GM21367 (cell line): Measurements from ENCODE around the gene DHX38.
"Not testable (repeated sequence)": the region's sequence is repeated elsewhere in the genome, so short reads cannot be mapped to it uniquely, and the experiment has no call there.

Source experiments
- ATAC-seq: cut with Tn5 transposase; IDR thresholded peaks from one replicate; pipeline ENCODE4 v1.9.1; 2021; ENCODE audit not compliant: unreplicated experiment

Gene DHX38

DNA sequence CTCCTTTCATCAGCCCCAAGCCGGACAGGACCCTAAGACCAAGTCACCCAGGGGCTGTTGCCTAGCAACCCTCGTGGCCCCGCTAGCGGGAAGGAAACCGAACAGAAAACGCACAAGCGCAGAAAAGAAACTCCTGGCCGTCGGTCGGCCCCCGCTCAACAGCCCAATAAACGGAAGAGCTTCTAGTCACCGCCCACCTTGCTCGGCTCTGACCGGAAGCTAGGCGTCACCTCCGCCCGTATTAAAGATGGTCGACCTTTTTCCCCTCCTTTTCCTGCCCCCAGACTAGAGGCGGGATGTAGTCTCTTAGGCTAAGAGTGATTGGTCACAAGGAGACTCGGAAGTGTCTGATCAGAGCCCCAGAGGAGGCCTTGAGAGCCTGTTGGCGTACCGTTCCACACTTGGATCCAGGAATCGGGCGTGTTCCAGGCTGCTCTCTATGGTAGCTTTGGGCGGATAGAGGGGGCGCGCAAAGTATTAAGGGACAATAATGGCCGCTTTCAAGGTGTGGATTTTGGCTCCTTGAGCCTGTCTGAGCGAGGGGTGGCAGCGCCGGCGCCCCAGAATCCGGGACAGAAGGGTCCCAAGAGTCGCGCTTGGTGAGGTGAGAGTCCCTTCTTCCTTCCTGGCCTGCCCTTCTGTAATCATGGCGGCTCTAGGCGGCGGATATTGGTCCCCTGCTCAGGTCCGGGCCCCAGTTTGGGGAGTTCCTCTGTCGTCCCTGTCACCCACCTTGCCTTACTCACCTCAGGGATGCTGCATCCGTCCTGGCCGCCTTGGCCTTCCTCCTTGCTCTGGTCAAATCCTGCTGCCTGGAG is at the start of gene DHX38, which contains the start of gene TXNL4B:
TSS of gene DHX38 (plus strand) at position 400 of the 818 bp plus-strand sequence. CDS start 2,311 bp downstream, outside the sequence.
TSS of gene TXNL4B (minus strand) at position 173 of the 818 bp plus-strand sequence. CDS start 2,871 bp downstream, outside the sequence.
- ATAC-seq, result peak; percentile 96

DNA sequence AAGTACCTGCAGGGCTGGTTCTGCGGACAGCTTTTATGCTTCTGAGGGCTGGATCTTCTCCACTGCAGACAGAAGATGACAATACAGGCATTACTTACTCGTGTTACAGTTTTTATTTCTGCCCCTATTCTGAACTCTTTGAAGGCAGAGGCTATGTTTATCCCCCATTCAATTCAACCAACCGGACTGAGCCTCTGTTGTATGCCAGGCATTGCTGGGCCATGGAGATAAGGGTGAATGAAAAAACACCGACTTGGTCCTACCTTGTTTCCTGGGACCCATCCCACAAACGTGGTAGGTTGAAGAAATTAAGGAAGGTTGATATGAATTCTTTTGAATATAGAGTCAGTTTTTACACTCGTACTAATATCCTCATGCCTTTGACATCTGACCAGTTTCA is 49.4 kb upstream of the DHX38 start:
- ATAC-seq, result no peak

DNA sequence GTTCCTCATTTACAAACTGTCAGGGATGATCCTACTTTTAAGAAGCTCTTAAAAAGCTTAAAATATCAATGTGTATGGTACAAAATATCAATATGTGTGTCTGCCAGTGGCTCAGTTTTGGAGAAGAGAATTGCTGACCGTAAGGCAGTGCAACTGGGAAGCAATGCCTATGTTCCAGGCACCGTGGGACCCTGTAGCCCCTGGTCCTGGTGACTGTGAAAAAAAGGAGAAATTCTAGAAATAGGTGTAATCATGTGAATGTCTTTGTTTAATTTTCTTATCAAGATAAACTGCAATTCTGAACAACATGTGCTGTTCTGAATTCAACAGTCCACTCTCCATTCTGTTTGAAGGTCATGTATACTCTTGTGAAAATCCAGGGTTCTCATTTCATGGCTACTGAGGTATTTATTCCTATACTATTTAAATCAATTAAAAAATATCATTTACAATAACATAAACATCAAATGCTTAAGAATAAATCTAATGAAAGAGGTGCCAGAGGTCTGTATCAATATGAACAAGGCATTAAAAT is 48.8 kb upstream of the DHX38 start:
- no peak for ATAC-seq

DNA sequence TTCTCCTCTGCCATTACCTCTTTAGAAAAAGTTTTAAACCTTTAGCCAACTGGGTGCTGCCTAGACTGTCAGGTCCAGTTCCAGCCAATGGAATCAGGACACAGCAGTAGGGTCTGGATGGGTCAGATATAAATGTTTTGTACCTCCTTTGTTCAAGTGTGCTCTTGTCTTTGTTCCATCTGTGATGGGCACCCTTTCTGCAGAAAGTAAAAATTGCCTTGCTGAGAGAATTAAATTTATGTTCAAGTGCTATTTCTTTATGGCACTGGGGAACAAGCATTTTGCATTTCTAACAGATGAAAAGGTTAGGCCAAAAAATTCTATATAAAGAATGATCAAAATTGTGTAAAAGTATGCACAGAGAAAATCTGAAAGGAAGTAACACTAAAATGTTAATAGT is 44.5 kb upstream of the DHX38 start:
- ATAC-seq, result no peak

DNA sequence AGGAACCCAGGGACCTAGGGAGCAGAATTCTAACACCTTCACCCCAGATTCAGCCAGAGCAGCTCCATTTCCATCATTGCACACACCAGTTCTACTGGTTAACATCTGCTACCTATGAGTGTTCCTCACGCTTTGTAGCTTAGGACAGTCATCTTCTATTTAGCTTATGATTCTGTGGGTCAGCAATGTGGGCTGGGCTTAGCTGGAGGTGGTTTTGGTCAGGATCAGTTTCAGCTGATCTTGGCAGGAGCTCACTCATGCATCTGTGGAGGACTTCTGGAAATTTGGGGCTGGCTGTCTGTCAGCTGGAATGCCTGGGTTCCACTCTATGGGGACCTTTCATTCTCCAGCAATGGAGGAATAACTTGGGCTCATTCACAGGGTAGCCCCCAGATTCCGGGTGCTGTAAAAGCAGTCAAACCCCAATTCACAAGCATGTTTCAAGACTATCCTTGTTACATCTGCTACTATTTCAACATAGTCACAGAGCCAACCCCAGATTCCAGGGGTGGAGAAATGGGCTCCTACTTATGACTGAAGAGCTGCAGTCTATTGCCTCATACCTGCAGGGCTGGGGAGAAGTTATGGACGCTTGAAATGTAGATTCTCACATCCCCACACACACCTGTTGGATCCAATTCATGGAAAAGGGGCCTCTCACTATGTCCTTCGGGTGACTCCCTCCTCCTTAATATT is 42.7 kb upstream of the DHX38 start:
- no peak for ATAC-seq

DNA sequence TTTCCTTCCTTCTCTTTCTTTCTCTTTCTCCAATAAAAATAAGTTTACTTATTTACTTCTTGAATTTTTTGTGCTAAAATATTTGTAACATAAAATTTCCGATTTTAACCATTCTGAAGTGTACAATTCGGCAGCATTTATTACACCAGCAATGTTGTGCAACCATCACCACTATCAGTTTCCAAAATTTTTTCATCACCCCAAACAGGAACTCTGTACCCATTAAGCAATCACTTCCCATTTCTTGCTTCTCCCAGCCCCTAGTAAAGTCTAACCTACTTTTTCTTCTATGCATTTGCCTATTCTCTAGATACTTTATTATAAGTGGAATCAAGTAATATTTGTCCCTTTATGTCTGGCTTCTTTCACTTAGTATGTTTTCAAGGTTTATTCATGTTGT is 41.8 kb upstream of the DHX38 start:
- ATAC-seq, result no peak

DNA sequence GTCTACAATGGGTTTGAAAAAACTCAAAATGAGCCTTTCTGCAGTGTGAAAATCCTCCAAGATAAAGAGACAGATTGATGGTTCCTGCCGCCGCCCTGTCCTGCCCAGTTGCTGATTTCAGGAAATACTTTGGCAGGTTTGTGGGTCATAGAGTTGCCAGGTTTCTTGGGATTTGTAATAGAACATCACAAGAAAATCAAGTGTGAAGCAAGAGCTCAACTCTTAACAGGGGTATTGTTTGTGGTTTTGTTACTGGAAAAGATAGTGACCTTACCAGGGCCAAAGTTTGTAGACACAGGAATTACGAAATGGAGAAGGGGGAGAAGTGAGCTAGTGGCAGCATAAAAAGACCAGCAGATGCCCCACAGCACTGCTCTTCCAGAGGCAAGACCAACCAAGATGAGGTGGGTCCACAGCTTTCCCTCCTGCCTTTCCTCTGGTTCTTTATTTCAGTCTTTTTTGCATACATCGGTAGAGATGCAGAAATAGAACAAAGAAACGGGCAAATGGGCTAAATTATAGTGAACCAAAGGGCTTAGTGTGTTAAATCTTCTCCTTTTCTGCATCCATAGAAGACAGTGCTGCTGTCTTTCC is 39.3 kb upstream of the DHX38 start, which contains the start of gene HP:
TSS of gene HP (plus strand) at position 252 of the 594 bp plus-strand sequence. CDS start at position 400, 148 bp downstream.
- not testable (repeated sequence) for ATAC-seq

DNA sequence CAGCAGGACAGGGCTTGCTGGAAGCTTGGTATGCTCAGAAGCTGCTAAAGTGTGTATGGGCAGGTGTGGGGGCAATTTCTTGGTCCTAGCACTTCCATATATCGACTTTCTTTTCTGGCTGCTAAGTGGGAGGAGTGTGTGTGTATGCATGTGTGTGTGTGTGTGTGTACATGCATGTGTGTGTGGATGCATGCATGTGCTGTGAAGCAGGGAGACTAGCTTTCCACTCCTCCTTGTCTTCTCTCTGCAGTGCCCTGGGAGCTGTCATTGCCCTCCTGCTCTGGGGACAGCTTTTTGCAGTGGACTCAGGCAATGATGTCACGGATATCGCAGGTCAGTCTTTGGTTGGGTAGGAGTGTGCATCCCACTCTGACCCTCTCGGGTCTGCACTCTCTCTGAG is 37.7 kb upstream of the DHX38 start:
- no peak for ATAC-seq

DNA sequence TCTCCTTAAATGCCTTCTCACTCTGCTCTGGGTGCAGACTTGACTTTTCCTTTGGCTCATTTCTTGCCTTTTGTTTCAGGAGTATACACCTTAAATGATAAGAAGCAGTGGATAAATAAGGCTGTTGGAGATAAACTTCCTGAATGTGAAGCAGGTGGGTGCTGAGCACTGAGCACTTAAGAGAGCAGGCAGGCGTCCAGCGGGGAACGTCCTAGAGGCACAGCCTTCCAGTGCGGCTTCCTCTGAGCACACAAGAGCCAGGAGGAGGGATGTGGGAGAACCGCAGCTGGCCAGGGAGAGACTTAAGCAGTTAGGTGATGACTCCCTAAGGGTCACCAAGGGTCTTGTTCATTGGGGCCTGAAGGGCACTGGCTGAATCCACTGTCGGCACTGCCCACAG is 36.3 kb upstream of the DHX38 start:
- ATAC-seq, result not testable (repeated sequence)

DNA sequence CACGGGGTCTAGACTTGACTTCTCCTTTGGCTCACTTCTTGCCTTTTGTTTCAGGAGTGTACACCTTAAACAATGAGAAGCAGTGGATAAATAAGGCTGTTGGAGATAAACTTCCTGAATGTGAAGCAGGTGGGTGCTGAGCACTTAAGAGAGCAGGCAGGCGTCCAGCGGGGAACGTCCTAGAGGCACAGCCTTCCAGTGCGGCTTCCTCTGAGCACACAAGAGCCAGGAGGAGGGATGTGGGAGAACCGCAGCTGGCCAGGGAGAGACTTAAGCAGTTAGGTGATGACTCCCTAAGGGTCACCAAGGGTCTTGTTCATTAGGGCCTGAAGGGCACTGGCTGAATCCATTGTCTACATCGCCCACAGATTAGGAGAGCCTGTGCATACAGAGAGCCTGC is 34.6 kb upstream of the DHX38 start:
- not testable (repeated sequence) for ATAC-seq

DNA sequence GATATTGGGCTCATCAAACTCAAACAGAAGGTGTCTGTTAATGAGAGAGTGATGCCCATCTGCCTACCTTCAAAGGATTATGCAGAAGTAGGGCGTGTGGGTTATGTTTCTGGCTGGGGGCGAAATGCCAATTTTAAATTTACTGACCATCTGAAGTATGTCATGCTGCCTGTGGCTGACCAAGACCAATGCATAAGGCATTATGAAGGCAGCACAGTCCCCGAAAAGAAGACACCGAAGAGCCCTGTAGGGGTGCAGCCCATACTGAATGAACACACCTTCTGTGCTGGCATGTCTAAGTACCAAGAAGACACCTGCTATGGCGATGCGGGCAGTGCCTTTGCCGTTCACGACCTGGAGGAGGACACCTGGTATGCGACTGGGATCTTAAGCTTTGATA is 33.2 kb upstream of the DHX38 start:
- no peak for ATAC-seq

DNA sequence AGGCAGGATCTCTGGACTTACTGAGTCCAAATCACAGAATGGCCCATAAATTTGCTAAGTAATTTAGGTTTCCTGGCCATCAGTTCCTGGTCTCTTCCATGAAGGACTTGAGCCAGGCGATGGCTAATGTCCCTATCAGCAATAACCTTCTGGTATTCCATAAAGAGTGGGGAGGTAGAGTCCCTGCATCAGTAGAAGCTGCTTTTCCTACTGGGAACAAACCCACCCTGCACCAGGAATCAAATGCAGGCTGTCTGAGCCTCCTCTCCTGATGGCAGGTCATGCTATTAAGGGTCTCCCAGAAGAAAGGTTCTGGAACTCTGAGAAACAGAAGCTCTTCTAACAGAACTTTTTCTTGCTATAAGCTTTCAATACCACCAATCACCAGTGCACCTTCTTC is 32.1 kb upstream of the DHX38 start:
- no peak for ATAC-seq

DNA sequence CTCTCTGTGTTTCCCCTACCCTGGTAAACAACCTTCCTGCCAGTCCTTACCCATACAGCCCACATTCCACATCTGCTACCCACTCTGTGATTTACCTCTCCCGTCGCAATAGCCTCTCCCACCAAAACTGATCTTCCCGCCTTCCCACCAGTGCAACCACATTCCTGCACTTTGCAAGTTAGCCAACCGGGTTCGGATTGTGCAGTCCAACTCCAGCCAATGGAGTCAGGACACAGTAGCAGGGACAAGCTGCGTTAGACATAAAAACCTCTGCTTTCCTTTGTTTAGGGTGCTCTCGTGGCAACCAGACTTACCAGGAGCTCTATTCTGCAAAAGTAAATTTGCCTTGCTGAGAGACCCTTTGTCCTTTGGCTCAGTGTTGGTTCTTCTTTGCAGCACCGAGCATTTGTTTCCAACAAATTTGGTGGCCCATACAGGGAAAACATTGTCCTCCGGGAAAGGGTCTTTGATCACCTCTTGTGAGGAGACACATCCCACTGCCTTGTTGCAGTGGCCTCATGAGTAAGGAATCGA is 29.2 kb upstream of the DHX38 start:
- ATAC-seq, result no peak

DNA sequence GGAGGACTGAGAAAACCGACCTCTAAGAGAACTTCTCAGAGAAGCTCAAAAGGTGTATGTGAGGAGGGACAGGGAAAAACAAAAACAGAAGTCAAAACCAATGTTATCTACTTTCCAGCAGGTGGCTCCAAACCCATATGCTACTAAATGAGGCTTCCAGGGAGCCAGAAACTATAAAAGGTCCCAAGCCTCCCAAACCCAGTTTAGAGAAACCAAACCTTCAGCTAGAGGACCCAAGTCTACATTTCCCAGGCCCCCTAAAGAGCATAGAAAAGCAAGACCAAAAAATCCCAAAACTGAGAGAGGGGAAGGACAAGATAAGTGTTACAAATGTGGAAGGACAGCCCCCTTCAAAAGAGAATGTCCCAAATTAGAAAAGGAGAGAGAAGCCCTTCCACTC is 26.9 kb upstream of the DHX38 start:
- ATAC-seq, result peak; percentile 51

DNA sequence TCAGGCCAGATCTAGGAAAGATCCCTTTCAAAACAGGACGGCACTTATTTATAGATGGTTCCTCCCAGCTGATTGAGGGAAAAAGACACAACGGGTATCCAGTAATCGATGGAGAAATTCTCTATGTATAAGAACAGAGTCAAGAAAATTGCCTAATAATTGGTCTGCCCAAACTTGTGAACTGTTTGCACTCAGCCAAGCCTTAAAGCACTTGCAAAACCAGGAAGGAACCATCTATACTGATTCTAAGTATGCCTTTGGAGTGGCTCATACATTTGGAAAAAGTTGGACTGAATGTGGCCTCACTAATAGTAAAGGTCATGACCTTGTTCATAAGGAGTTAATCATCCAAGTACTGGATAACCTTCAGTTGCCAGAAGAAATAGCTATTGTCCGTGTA is 24.7 kb upstream of the DHX38 start:
- ATAC-seq, result no peak

DNA sequence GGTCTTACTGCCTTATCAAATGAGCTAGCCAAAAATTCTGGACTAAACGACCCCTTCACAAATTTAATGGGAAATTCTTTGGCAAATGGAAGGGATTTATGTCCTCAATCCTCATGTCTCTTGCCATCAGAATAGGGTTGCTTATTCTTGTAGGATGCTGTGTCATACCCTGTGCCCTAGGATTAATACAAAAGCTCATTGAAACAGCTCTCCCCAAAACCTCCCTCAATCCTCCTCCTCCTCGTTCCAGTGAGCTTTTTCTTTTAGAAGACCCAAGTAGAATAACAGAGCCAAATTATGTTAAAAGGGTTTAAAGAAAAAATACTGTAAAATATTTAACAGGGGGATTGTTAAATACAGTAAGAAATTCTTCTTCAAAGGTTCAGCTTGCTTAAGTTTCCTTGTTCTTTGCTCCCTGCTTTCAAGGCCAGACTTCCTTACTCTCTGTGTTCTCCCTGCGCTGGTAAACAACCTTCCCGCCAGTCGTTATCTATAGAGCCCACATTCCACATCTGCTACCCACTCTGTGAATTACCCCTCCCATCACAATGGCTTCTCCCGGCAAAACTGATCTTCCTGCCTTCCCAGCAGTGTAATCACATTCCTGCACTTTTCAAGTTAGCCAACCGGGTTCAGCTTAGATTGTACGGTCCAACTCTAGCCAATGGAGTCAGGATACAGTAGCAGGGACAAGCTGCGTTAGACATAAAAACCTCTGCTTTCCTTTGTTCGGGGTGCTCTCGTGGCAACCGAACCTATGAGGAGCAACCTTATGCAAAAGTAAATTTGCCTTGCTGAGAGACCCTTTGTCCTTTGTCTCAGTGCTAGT is 20.9 kb upstream of the DHX38 start:
- ATAC-seq, result no peak

DNA sequence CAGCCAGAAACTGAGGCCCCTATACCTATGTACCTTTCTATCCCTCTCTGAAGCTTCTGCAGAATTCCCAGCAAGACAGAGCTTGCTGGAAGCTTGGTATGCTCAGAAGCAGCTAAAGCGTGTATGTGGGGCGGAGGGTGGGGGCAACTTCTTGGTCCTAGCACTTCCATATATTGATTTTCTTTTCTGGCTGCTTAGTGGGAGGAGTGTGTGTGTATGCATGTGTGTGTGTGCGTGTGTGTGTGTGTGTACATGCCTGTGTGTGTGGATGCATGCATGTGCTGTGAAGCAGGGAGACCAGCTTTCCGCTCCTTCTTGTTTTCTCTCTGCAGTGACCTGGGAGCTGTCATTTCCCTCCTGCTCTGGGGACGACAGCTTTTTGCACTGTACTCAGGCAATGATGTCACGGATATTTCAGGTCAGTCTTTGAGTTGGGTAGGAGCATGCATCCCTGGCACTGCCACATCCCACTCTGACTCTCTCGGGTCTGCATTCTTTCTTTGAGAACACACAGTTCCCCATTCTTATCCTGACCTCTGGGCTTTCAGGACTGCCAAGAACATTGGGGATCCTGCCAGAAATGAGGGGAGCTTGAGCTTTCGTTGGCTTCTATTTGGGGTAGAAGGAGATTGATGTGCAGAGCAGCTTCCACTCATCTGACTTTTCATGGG is 20.0 kb upstream of the DHX38 start:
- ATAC-seq, result no peak

DNA sequence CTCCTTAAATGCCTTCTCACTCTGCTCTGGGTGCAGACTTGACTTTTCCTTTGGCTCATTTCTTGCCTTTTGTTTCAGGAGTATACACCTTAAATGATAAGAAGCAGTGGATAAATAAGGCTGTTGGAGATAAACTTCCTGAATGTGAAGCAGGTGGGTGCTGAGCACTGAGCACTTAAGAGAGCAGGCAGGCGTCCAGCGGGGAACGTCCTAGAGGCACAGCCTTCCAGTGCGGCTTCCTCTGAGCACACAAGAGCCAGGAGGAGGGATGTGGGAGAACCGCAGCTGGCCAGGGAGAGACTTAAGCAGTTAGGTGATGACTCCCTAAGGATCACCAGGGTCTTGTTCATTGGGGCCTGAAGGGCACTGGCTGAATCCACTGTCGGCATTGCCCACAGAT is 18.6 kb upstream of the DHX38 start:
- ATAC-seq, result not testable (repeated sequence)

DNA sequence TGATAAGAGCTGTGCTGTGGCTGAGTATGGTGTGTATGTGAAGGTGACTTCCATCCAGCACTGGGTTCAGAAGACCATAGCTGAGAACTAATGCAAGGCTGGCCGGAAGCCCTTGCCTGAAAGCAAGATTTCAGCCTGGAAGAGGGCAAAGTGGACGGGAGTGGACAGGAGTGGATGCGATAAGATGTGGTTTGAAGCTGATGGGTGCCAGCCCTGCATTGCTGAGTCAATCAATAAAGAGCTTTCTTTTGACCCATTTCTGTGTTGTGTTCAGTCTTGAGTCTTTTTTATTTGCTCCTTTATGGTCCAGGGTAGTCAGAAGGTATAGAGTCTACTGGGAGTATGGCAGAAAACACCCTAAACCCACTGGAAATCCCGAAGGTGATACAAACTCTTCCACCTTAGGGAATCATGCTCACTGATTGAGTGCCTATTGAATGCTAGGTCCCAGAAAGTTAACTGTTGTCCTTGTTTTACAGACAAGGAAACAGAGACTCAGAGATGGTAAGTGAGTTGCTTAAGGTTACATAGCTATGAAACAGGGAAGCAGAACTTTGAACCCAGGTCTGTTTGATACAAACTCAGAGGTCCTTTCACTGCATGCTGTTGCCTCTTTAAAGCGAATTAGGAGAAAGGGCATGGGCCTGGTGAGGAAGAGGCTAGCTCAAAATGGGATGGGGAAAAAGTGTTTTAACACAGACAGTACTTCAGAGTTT is 16.5 kb upstream of the DHX38 start:
- not testable (repeated sequence) for ATAC-seq
